NB4 (cell line): ENCODE data around the gene KRTAP5-2.
"Not testable (repeated sequence)": the region's sequence is repeated elsewhere in the genome, so short reads cannot be mapped to it uniquely, and the experiment has no call there.

Experiments used
- DNase-seq: peaks from one replicate; pipeline ENCODE4 v3.0.0; 2010; ENCODE audit warnings: low read depth
- H3K4me3 ChIP-seq: one replicate; pipeline ENCODE4 v1.5.1; 2011; ENCODE audit warnings: mild to moderate bottlenecking, low read depth, low read length, moderate library complexity
- MYC ChIP-seq: IDR thresholded peaks from 2 replicates; pipeline ENCODE4 v1.6.1; 2011; ENCODE audit warnings: low read depth, low read length
- POLR2A ChIP-seq: IDR thresholded peaks from 2 replicates; pipeline ENCODE4 v1.6.1; 2011; ENCODE audit warnings: mild to moderate bottlenecking; ENCODE audit not compliant: insufficient read length; ENCODE audit errors: extremely low read depth
- TF ChIP-seq, protein P1 (sequence below): IDR thresholded peaks from 2 replicates; pipeline ENCODE4 v1.6.1; 2011; ENCODE audit warnings: low read depth, low read length
- TF ChIP-seq, protein P2 (sequence below): IDR thresholded peaks from one replicate; pipeline ENCODE4 v1.5.1; 2012; ENCODE audit warnings: low read depth, low read length

Gene KRTAP5-2

DNA sequence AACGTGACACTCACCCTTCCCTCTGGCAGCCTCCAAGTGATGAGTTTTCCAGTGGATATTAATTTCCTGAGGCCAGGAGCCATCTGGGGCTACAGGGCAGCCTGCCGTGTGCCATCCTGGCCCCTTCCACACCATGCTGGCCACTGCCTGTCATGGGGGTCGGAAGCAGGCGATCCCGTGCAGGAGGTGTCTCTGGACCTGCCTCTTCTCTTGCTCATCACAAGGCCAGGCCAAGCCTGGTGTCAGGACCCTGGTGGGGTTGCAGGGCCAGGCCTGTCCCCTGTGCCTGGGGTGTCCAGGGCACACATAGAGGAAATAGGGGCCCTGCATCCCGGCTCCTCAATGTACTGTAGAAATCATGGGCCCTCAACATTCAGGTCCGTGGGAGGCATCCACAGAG, 6.6 kb upstream of the KRTAP5-2 start:
- H3K4me3 ChIP-seq = no peak overlapping the region
- no peak for DNase-seq
- TF ChIP-seq, protein P1, sequence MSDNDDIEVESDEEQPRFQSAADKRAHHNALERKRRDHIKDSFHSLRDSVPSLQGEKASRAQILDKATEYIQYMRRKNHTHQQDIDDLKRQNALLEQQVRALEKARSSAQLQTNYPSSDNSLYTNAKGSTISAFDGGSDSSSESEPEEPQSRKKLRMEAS = no peak
- TF ChIP-seq MYC = no peak
- no peak for TF ChIP-seq POLR2A
- TF ChIP-seq, protein P2, sequence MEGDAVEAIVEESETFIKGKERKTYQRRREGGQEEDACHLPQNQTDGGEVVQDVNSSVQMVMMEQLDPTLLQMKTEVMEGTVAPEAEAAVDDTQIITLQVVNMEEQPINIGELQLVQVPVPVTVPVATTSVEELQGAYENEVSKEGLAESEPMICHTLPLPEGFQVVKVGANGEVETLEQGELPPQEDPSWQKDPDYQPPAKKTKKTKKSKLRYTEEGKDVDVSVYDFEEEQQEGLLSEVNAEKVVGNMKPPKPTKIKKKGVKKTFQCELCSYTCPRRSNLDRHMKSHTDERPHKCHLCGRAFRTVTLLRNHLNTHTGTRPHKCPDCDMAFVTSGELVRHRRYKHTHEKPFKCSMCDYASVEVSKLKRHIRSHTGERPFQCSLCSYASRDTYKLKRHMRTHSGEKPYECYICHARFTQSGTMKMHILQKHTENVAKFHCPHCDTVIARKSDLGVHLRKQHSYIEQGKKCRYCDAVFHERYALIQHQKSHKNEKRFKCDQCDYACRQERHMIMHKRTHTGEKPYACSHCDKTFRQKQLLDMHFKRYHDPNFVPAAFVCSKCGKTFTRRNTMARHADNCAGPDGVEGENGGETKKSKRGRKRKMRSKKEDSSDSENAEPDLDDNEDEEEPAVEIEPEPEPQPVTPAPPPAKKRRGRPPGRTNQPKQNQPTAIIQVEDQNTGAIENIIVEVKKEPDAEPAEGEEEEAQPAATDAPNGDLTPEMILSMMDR = no peak

DNA sequence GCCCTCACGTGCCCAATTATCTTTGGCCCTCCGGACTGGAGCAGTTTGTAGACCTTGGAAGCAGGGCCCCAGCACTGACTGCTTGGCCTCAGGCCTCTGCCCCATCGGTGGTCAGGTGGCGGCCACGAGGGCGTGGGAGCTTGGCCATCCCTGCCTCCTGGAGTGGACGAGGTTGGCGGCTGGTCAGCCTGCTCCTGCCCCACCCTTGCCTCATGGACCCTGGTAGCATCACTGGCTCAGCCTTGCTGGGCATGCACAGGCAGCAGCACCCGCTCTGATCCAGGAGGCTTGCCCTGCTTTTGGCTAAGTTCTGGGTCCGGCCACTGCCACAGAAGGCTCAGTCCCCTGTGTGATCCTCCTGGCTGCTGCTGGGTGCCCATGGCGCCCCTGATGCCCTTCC, 6.1 kb upstream of the KRTAP5-2 start:
- no peak overlapping the region for H3K4me3 ChIP-seq
- TF ChIP-seq, protein P1 = no peak
- no peak for TF ChIP-seq MYC
- TF ChIP-seq, protein P2 = no peak
- TF ChIP-seq POLR2A = no peak

GRCh38 chr11:1603629-1604028, 5.5 kb upstream of the KRTAP5-2 start:
- no peak overlapping the region for H3K4me3 ChIP-seq
- no peak for DNase-seq
- TF ChIP-seq, protein P1 = no peak
- TF ChIP-seq POLR2A (no peak), MYC (no peak)
- TF ChIP-seq, protein P2 = no peak

More for the DNA sequence above, 6.1 kb upstream of the KRTAP5-2 start:
- no peak for DNase-seq

- DNase-seq, H3K4me3 ChIP-seq: not testable (repeated sequence)
Measured at GRCh38 chr11:1601663-1602062, 3.6 kb upstream of the KRTAP5-2 start.

GRCh38 chr11:1600626-1601025, 2.5 kb upstream of the KRTAP5-2 start:
- TF ChIP-seq POLR2A = no peak
- TF ChIP-seq, protein P2 = no peak
- TF ChIP-seq MYC = no peak
- TF ChIP-seq, protein P1 = no peak
- no peak overlapping the region for H3K4me3 ChIP-seq

DNA sequence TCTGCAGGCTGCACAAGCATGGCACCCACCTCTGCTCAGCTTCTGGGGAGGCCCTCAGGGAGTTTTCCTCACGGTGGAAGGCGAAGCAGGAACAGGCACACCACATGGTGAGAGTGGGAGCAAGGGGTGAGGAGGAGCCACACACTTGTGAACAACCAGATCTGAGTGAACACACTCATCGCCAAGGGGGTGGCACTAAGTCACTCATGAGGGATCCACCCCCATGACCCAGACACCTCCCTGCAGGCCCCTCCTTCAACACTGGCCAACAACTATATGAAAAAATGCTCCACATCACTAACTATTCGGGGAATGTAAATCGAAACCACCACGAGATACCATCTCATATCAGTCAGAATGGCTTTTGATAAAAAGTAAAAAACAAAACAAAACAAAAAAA, 722 bp upstream of the KRTAP5-2 start:
- DNase-seq = no peak
- no peak overlapping the region for H3K4me3 ChIP-seq
- TF ChIP-seq, protein P2 = no peak
- TF ChIP-seq POLR2A (no peak), MYC (no peak)
- TF ChIP-seq, protein P1 = no peak

More at GRCh38 chr11:1600626-1601025, 2.5 kb upstream of the KRTAP5-2 start:
- DNase-seq = no peak

DNA sequence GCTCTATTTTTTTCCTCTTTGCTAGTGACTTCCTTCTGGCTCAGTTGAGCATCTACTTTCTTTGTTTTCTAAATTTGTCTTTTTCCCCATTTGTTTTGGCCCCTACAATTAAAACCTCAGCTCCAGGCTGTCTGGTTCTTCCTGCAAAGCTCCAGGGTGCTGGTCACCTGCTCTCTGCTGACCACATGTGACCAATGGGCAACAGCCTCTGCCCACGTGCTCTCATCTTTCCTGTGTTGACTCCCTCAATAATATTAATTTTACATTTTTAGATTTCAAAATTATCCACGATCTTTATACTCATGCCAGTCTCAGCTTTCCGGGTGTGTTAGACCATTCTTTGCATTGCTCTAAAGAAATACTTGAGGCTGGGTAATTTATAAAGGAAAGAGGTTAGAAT, 312 bp upstream of the KRTAP5-2 start:
- H3K4me3 ChIP-seq, DNase-seq: not testable (repeated sequence)
